ENCODE results near the gene DBNL.

DBNL gene

DNA sequence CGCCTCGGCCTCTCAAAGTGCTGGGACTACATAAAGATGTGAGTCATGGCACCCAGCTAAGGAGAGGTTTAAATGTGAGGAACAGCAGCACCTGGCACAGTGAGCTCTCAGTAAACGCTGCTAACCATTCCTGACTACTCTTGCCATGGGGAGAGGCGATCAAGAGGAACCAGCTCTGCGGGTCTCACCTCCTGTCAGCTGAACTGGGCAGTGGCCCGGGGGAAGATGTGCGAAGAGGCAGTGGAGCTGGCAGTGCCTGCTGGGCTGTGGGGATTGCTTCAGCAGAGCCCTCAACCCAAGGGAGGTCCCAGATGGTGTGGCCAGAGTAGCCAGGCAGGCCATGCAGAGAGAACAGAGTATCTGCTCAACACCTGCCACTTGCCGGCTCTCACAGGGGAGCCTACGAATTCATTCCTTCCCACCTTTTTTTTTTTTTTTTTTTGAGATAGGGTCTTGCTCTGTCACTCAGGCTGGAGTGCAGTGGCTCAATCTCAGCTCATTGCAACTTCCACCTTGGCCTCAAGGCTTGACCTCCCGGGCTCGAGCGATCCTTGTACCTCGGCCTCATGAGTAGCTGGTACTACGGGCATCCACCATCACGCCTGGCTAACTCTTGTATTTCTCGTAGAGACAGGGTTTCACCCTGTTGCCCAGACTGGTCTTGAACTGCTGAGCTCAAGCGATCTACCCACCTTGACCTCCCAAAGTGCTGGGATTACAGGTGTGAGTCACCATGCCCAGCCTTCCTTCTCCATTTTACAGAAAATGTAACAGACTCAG, 31.0 kb downstream of the DBNL start:
- TF ChIP-seq PKNOX1 (IDR thresholded peaks at IDR 0.05) (no peak), SP1 (IDR thresholded peaks at IDR 0.05) (no peak), TARDBP (IDR thresholded peaks at IDR 0.05) (no peak), HDGF (IDR thresholded peaks at IDR 0.05; ENCODE audit: borderline replicate concordance) (no peak), FOXM1 (IDR thresholded peaks at IDR 0.05; ENCODE audit: borderline replicate concordance) (no peak), ELF4 (IDR thresholded peaks at IDR 0.05) (no peak), NFRKB (IDR thresholded peaks at IDR 0.05) (no peak), FOXA1 (IDR thresholded peaks at IDR 0.05) (no peak), ARNT (IDR thresholded peaks at IDR 0.05) (no peak), CTBP1 (IDR thresholded peaks at IDR 0.05; ENCODE audit: borderline replicate concordance) (no peak), ZNF384 (IDR thresholded peaks at IDR 0.05) (no peak), SUZ12 (IDR thresholded peaks at IDR 0.05) (no peak), LEF1 (IDR thresholded peaks at IDR 0.05; ENCODE audit: borderline replicate concordance) (no peak), BHLHE40 (IDR thresholded peaks at IDR 0.05; ENCODE audit: borderline replicate concordance) (no peak), L3MBTL2 (conservative IDR thresholded peaks at IDR 0.05) (no peak), FOXK2 (IDR thresholded peaks at IDR 0.05) (no peak)
- ChIA-PET CTCF (interaction anchor here (0.6 kb wide), 1 partner anchor 121 kb away, joined by 3 read pairs; no protein-coding TSS in a partner anchor), POLR2A (interaction anchor here (0.9 to 2.0 kb wide), 5 partner anchors 8 to 206 kb away, joined by 3 to 6 read pairs (median 5); partner anchors contain the start of genes DBNL, MRPS24 and POLD2)
- DNase-seq (ENCODE audit: extremely low spot score): no peak

GRCh38 chr7:44076101-44076895, 31.8 kb downstream of the DBNL start:
- TF ChIP-seq CTBP1 (IDR thresholded peaks at IDR 0.05; ENCODE audit: borderline replicate concordance) (no peak), PKNOX1 (IDR thresholded peaks at IDR 0.05) (no peak), ARNT (IDR thresholded peaks at IDR 0.05) (no peak)
- DNase-seq (ENCODE audit: extremely low spot score): no peak
- CTCF ChIA-PET: no interaction called here
- POLR2A ChIA-PET: interaction anchor here (1.5 to 2.0 kb wide), 2 partner anchors 9 to 47 kb away, joined by 5 to 6 read pairs; partner anchors contain the start of gene POLD2

GRCh38 chr7:44077061-44077460, 32.6 kb downstream of the DBNL start:
- ChIA-PET CTCF (no interaction called here), POLR2A (no interaction called here)
- no peak for DNase-seq (ENCODE audit: extremely low spot score)
- TF ChIP-seq ARNT (IDR thresholded peaks at IDR 0.05) (no peak), NFRKB (IDR thresholded peaks at IDR 0.05) (no peak), L3MBTL2 (conservative IDR thresholded peaks at IDR 0.05) (no peak), HDGF (IDR thresholded peaks at IDR 0.05; ENCODE audit: borderline replicate concordance) (no peak), FOXM1 (IDR thresholded peaks at IDR 0.05; ENCODE audit: borderline replicate concordance) (no peak), ZNF384 (IDR thresholded peaks at IDR 0.05) (no peak), BHLHE40 (IDR thresholded peaks at IDR 0.05; ENCODE audit: borderline replicate concordance) (no peak), CTBP1 (IDR thresholded peaks at IDR 0.05; ENCODE audit: borderline replicate concordance) (no peak), FOXK2 (IDR thresholded peaks at IDR 0.05) (no peak), LEF1 (IDR thresholded peaks at IDR 0.05; ENCODE audit: borderline replicate concordance) (no peak)

DNA sequence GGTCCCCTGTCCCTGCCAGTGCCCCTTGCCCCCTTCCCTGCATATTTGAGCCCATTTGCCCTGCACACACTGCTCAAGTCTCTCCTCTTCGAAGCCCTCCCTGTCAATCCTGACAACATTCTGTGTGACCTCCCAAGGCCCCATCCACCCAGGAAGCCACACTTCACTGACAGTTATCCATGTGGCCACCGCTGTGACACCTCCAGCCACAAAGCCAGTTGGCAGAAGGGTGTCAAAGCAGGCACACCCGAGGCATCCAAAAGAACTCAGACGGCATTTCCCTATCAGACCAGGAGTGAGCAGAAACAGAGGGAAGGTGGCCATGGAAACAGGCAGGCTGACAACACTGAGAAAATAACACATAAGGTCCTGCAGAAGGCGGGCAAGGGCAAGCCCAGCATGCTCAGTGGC, 33.2 kb downstream of the DBNL start:
- DNase-seq (ENCODE audit: extremely low spot score): no peak
- TF ChIP-seq FOXA1 (IDR thresholded peaks at IDR 0.05) (no peak), ELF4 (IDR thresholded peaks at IDR 0.05) (no peak), ARNT (IDR thresholded peaks at IDR 0.05) (no peak), ZNF384 (IDR thresholded peaks at IDR 0.05) (no peak), L3MBTL2 (conservative IDR thresholded peaks at IDR 0.05) (no peak), SUZ12 (IDR thresholded peaks at IDR 0.05) (no peak), TARDBP (IDR thresholded peaks at IDR 0.05) (no peak), BHLHE40 (IDR thresholded peaks at IDR 0.05; ENCODE audit: borderline replicate concordance) (no peak), PKNOX1 (IDR thresholded peaks at IDR 0.05) (no peak), FOXK2 (IDR thresholded peaks at IDR 0.05) (no peak), CTBP1 (IDR thresholded peaks at IDR 0.05; ENCODE audit: borderline replicate concordance) (no peak), HDGF (IDR thresholded peaks at IDR 0.05; ENCODE audit: borderline replicate concordance) (no peak), SP1 (IDR thresholded peaks at IDR 0.05) (no peak), FOXM1 (IDR thresholded peaks at IDR 0.05; ENCODE audit: borderline replicate concordance) (no peak)
- CTCF ChIA-PET: no interaction called here
- POLR2A ChIA-PET: no interaction called here

DNA sequence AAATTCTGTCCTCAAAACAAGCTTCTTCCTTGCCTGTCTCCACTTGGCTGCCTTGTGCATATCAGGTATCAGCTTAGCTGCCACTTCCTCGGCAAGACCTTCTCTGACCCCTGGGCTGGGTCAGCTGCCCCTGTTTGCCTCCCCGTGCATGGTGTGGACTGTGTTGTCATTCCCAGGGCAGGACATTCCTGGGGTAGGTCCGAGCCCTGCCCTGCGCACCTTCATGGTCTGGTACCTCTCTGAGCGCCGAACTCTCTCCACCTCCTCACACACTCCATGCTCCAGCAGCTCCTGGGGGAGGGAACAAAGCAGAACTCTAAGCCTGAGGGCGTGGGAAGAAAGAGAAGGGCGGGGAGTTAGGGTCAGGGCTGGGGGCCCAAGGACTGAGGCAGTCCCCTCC, 34.0 kb downstream of the DBNL start:
- no peak for DNase-seq (ENCODE audit: extremely low spot score)
- CTCF ChIA-PET: no interaction called here

More for the DNA sequence above, 34.0 kb downstream of the DBNL start:
- no peak for TF ChIP-seq ELF4 (IDR thresholded peaks at IDR 0.05)
- TF ChIP-seq L3MBTL2 (conservative IDR thresholded peaks at IDR 0.05): no peak
- TF ChIP-seq FOXM1 (IDR thresholded peaks at IDR 0.05; ENCODE audit: borderline replicate concordance): no peak
- TF ChIP-seq TARDBP (IDR thresholded peaks at IDR 0.05): no peak
- no peak for TF ChIP-seq PKNOX1 (IDR thresholded peaks at IDR 0.05)
- TF ChIP-seq ARNT (IDR thresholded peaks at IDR 0.05): no peak
- no peak for TF ChIP-seq FOXA1 (IDR thresholded peaks at IDR 0.05)
- TF ChIP-seq FOXK2 (IDR thresholded peaks at IDR 0.05): no peak
- no peak for TF ChIP-seq NFRKB (IDR thresholded peaks at IDR 0.05)
- TF ChIP-seq CTBP1 (IDR thresholded peaks at IDR 0.05; ENCODE audit: borderline replicate concordance): no peak
- no peak for TF ChIP-seq LEF1 (IDR thresholded peaks at IDR 0.05; ENCODE audit: borderline replicate concordance)
- no peak for TF ChIP-seq HDGF (IDR thresholded peaks at IDR 0.05; ENCODE audit: borderline replicate concordance)
- no peak for TF ChIP-seq BHLHE40 (IDR thresholded peaks at IDR 0.05; ENCODE audit: borderline replicate concordance)
- no peak for TF ChIP-seq ZNF384 (IDR thresholded peaks at IDR 0.05)
- TF ChIP-seq SP1 (IDR thresholded peaks at IDR 0.05): no peak
- POLR2A ChIA-PET: no interaction called here

All from HEK293T (cell line).